Measurements from ENCODE around the gene CD1C. TPM values are rescaled to one million over a fixed set of nuclear protein-coding genes. Genes with fewer than 3 reads are reported as not detected.

The CD1C gene
- total RNA-seq, 1 donor from 2014 or later: 6.7 TPM

DNA sequence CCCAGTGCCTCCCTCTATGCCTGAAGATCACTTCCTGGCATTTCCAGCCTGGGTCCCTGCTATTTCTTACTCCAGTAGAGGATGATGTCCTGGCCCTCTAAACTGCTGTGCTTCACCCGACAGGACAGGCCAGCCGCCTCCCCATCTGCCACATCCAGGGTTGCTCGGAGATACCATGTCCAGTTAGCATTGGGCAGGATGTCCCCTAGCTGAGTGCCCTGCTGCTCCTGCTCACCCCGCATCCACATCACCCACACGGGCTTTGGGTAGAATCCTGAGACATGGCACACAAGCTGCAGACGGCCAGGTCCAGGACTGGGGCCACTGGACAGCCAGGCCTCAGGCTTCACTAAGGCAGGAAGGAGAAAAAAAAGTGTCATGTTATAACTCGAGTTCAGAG lies 39.6 kb downstream of the CD1C start:
- no peak for ATAC-seq
- DNase-seq: no peak
- Histone ChIP-seq H3K4me1 (no peaks in the 10 kb centered on the region), H3K4me3 (no peak overlapping the region), H3K36me3 (no peaks in the 10 kb centered on the region), H3K27ac (no peak overlapping the region), H3K27me3 (no peaks in the 10 kb centered on the region), H3K9me3 (no peaks in the 10 kb centered on the region)
- TF ChIP-seq, protein P1, sequence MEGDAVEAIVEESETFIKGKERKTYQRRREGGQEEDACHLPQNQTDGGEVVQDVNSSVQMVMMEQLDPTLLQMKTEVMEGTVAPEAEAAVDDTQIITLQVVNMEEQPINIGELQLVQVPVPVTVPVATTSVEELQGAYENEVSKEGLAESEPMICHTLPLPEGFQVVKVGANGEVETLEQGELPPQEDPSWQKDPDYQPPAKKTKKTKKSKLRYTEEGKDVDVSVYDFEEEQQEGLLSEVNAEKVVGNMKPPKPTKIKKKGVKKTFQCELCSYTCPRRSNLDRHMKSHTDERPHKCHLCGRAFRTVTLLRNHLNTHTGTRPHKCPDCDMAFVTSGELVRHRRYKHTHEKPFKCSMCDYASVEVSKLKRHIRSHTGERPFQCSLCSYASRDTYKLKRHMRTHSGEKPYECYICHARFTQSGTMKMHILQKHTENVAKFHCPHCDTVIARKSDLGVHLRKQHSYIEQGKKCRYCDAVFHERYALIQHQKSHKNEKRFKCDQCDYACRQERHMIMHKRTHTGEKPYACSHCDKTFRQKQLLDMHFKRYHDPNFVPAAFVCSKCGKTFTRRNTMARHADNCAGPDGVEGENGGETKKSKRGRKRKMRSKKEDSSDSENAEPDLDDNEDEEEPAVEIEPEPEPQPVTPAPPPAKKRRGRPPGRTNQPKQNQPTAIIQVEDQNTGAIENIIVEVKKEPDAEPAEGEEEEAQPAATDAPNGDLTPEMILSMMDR (IDR thresholded peaks at IDR 0.05): no peak
- intact Hi-C loops (cut with DNase I): no loop called here

DNA sequence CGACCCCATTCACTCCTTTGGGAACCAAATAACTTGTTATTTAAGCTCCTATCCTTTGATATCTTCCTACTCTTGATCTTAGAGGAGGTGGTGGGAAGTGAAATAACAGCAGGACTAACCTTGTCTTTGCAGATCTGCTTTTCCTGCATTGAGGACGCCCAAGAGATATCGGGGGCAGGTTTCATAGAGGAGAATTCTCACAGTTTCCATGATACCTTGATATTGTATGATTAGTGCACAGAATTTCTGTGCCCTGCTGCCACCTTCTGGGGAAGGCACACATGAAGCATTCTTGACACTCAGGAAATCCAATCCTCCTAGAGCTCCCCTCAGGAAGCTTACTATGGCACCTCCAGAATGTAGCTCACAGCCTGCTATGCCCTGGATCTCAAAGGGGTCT lies 40.0 kb downstream of the CD1C start:
- TF ChIP-seq, protein P1 (IDR thresholded peaks at IDR 0.05): peak; percentile 33
- no peaks in the 10 kb centered on the region for H3K36me3 ChIP-seq
- DNase-seq (no peak), ATAC-seq (peak; percentile 62)
- no peaks in the 10 kb centered on the region for H3K9me3 ChIP-seq
- no peaks in the 10 kb centered on the region for H3K4me1 ChIP-seq
- H3K27ac ChIP-seq: no peak overlapping the region
- no peak overlapping the region for H3K4me3 ChIP-seq
- intact Hi-C loops (cut with DNase I): no loop called here
- no peaks in the 10 kb centered on the region for H3K27me3 ChIP-seq

DNA sequence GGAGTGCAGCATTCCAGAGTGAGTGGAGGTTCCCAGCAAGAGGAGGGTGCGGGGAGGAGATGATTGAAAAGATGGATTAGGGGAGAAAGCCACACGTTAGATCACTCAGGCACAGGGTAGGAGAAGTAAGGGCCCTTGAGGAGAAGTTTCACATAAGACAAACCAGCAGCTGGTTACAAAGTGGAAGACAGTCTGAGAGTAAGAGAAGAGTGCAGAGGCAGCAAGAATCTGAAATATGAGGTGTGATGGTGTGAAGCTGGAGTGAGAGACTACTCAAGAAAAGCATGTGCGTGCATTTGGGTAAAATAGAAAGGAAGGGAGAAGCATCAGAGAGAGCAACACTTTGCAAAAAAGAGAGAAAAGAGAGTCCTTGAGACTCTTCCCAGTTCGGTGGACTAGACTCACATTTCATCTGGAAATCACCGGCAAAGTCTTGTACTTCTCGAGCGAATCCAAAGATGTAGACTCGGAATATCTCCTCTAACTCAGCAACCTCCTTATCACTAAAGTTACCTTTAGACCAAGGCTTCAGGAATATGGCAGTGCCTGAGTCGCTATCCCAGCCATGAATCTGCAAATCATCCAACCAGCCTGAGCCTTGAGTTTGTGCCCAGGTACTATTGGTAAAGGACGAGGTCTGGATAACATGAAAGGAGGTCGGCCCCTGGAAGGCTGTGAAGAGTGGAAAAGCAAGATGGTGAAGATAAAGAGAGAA lies 40.8 kb downstream of the CD1C start:
- no peak overlapping the region for H3K4me3 ChIP-seq
- no peak for DNase-seq
- H3K27ac ChIP-seq: no peak overlapping the region
- ATAC-seq: no peak
- H3K4me1 ChIP-seq: no peaks in the 10 kb centered on the region
- TF ChIP-seq, protein P1 (IDR thresholded peaks at IDR 0.05): no peak
- H3K9me3 ChIP-seq: no peaks in the 10 kb centered on the region
- intact Hi-C loops (cut with DNase I): no loop called here
- no peaks in the 10 kb centered on the region for H3K27me3 ChIP-seq
- H3K36me3 ChIP-seq: no peaks in the 10 kb centered on the region

DNA sequence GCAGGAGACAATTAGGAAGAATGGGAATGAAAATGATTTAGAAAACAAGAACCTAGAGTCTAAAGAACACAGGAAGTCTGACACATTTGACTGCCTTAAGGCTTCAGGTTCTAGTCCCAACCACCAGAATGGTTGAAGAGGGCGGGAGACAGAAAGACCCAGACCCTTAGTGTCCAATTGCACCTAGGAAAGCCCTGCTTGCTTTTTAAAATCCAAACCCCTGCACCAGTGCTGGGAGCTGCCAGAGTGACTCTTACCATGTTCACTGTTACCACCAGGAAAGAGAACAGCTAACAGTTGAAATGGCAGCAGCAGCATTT lies 41.3 kb downstream of the CD1C start:
- no peak for ATAC-seq

DNA sequence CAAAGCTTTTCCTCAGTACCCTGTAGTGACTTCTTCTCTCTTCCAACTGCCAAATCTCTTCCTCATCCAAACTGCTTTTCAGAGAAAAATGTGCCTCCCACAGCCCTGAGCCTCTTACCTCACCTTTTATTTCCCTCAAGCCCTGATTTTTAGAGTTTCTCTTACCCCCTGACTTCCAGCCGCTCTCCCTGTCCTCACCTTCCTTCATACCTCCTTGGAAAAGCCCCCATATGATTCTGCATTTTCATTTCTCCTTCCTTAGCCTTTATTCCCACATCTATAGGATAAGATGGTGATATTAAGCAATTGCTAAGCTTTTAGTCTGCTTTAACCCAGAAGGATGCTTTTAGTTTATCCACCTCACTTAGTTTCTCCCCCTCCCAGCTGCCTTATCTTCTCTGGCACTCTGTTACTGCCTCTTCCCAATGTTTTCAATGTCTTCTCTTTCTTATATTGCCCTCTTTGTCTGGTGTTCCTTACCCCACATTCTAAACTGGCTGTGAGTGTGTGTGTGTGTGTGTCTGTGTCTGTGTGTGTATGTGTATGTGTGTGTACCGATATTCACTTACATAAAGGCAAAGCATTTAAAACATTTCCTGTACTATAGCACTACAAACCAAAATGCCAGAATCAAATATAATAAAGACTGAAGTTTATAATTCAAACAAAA lies 41.9 kb downstream of the CD1C start, which contains the start of gene CD1B:
TSS of gene CD1B (minus strand) at position 51 of the 670 bp plus-strand sequence. CDS start 108 bp downstream, outside the sequence.
- no peak within 1 kb of the TSS for H3K27ac ChIP-seq
- TF ChIP-seq, protein P1 (IDR thresholded peaks at IDR 0.05): no peak
- intact Hi-C loops (cut with DNase I): no loop called here

More for the DNA sequence above, 41.3 kb downstream of the CD1C start:
- no peaks in the 10 kb centered on the region for H3K9me3 ChIP-seq
- H3K27ac ChIP-seq: no peak overlapping the region
- no peaks in the 10 kb centered on the region for H3K27me3 ChIP-seq
- H3K4me1 ChIP-seq: no peaks in the 10 kb centered on the region
- H3K36me3 ChIP-seq: no peaks in the 10 kb centered on the region
- TF ChIP-seq, protein P1 (IDR thresholded peaks at IDR 0.05): no peak
- H3K4me3 ChIP-seq: no peak overlapping the region
- DNase-seq: no peak
- intact Hi-C loops (cut with DNase I): no loop called here

More for the DNA sequence above, 41.9 kb downstream of the CD1C start, which contains the start of gene CD1B:
- no peak for DNase-seq
- Histone ChIP-seq H3K36me3 (no peaks in the 10 kb centered on the region), H3K4me3 (no peak within 1 kb of the TSS), H3K4me1 (no peaks in the 10 kb centered on the region), H3K27me3 (no peaks in the 10 kb centered on the region), H3K9me3 (no peaks in the 10 kb centered on the region)
- no peak for ATAC-seq
